C1 segment of cervical spinal cord (tissue), 14 donors: ENCODE data around the gene NR3C1.

Experiments used
- DNase-seq, 14 donors: peaks; one replicate each; lab custom pipeline; 2025; lab: John Stamatoyannopoulos, UW

The NR3C1 gene

GRCh38 chr5:143426437-143426991 is 23.0 kb upstream of the NR3C1 start:
- no peak for DNase-seq

DNA sequence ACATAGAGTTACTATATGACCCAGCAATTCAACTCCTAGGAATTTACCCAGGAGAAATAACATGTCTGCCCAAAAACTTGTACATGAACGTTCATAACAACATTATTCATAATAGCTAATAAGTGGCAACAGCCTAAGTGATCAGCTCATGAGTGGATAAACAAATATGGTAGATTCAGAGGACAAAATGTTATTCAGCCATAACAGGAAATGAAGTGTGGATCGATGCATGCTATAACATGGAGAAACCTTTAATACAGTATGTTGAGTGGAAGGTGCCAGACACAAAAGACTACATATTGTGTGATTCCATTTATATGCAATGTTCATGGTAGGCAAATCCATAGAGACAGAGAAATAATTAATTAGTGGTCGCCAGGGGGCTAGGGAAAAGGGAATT is 22.3 kb upstream of the NR3C1 start:
- DNase-seq, result no peak

- no peak for DNase-seq
Measured at GRCh38 chr5:143418140-143418866, 14.8 kb upstream of the NR3C1 start.

DNA sequence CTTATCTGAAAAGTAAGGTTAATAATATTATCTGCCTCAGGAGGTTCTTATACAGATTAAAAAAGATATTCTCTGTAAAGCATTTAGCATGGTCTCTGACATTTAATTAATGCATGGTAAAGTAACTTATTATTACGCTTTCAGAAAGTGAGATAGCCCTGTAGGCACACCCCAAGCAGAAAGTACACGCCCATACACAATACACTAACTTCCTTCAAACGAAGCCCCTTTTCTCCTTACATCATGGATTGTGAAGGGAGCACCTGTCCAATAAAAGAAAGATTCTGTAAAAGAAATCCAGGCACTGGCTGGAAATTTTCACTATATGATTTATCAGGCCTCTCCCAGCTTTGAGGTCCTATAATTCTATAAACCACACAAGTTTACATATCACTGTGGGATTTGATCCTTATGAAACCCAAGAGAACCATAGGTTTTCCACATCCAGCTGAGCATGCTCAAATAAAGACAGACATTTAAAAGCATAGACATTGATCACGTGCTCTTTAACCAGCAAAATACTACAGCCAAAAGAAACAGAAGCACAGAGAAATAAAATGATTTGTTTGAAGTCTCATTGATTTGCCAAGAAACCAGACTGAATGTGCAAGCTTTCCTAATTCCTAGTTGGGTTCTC is 14.1 kb upstream of the NR3C1 start:
- DNase-seq, result no peak

DNA sequence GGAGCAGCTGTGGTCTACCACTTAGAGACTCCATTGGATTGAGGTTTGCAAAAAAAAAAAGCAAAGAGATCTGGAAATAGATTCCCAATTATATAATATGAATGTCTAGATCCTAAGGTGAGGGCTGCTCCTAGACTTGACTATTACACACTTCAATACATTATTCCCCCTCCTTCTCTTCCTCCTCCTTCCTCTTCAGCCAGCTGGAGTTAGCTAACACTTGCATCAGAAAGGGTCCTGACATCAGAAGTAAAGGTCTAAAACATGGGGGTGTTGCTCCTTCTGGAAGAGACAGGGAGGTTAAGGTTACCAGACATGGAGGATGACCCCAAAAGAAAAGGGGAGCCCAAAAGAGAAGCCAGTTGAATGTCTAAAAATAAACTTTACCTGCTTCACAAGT is 12.9 kb upstream of the NR3C1 start:
- DNase-seq, result no peak

DNA sequence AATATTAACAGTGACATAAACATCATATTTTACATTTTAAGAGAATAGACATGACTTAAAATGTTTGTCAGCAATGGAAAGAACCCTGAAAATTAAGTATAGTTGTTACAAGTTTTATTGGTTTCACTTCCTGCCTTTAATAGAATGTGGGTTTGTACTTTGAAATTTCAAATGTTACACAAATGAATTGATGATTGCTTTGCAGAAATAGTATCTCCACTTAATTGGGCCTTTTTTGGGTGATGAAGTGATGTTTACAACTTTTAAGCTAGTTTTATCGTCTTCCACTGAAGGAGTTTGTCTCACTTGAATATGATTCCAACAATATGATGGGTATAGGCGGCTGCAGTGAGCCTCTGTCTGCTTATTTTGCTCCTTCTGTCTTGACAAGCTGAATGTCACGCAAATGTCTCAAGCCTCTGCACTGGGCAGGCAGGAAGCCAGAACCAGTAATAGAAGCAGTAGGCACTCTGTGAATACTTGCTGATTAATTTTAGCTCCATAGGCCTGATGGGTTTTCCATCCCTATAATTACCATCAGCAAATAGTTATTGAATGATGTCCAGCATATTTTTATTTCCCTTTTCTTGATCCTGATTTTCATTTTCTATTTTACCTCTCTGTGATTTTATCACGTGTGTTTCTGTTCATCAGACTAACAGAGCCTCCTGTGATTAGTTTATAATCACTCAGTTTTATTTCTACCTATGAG is 10.6 kb upstream of the NR3C1 start:
- peak in 1 of 14 donors; percentile 9 for DNase-seq

GRCh38 chr5:143412661-143413342 is 9.3 kb upstream of the NR3C1 start:
- DNase-seq, result no peak

- no peak for DNase-seq
Measured at GRCh38 chr5:143409926-143410325, 6.4 kb upstream of the NR3C1 start.

- no peak for DNase-seq
Measured at GRCh38 chr5:143406408-143406807, 2.9 kb upstream of the NR3C1 start.

- DNase-seq, result no peak
Measured at GRCh38 chr5:143405849-143406098, 2.3 kb upstream of the NR3C1 start.

GRCh38 chr5:143405063-143405848 is 1.8 kb upstream of the NR3C1 start:
- DNase-seq, result peak; percentile 44 to 90 (median 81)

DNA sequence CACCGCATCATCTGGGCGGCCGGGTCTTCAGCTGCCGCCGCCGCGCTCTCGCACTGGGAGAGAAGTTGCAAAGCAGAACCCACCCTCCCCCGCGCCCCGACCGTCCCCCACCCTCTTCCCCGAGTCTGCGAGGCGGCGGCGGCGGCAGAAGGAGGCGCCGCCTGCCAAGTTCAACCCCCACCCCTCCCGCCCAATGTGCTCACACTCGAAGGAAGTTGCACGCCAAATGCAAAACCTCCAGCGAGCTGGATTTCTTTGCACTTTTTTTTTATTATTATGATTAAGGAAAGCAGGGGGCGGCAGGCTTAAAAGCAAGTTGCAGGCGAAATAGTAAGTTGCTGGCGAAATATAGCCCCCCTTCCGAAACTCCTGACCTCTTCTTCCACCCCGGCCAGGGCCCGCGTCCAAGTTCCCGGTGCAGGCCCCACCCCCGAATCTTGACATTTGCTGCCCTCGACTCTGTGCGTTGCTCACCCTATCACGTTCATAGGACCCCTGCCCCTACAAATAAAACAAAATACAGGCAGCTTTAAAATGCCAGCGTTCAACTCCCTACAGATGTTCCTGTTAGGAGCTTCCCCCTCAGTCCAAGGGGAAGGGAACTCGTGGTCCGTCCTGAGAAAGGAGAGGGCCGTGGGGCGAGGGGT is 1.1 kb upstream of the NR3C1 start:
- peak in 13 of 14 donors; percentile 37 to 90 (median 82) for DNase-seq

DNA sequence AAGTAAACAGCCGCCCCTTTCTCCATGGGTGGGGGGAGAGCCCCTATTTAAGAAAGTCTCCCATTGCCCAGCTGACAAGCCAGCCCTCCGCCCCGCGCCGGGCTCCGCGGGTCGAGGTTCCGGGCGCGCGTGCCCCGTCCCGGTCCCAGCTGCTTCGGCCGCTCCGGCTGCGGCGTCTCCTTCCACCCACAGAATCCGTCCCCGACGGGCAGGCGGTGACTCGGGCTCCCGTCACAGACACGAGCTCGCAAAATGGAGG is 223 bp downstream of the NR3C1 start:
- no peak for DNase-seq

DNA sequence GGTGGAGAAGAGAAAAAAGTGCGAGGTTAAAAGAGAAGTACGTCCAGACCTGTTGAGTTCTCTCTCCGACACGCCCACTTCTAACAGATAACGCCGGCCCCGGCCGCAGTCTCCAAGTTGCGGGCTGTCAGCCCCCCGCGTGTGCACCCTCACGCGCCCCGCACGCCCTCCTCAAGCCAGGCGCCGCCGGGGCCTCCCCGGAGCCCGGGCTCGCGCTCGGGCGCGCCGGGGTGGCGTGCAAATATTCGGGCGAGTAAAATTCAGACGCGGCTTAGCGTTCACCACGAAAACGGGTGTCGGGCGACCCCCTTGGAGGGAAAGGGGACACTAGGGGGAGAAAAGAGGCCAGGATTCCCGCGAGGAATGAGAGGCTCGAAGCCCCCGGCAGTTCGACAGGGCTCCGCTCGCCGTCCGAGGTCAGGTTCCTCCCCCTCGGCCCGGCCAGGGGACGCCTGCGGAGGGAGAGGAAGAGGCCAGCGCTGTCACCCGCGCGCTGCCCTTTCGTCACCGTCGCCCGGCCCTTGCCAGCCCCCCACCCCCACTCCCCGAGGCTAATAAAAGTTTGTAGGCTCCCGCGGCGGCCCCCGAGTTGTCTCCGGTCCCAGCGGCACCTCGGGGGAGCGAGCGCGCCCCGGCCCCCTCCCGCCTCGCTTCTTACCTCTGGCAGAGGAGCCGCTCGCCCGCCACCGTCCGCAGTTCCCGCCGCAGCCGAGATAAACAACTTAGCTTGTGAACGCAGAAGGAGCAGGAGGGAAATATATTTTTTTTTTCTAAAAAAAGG is 743 bp downstream of the NR3C1 start:
- DNase-seq, result peak in 12 of 14 donors; percentile 38 to 87 (median 78)

- DNase-seq, result peak in 6 of 14 donors; percentile 8 to 61 (median 49)
Measured at GRCh38 chr5:143402017-143402552, 1.4 kb downstream of the NR3C1 start.

DNA sequence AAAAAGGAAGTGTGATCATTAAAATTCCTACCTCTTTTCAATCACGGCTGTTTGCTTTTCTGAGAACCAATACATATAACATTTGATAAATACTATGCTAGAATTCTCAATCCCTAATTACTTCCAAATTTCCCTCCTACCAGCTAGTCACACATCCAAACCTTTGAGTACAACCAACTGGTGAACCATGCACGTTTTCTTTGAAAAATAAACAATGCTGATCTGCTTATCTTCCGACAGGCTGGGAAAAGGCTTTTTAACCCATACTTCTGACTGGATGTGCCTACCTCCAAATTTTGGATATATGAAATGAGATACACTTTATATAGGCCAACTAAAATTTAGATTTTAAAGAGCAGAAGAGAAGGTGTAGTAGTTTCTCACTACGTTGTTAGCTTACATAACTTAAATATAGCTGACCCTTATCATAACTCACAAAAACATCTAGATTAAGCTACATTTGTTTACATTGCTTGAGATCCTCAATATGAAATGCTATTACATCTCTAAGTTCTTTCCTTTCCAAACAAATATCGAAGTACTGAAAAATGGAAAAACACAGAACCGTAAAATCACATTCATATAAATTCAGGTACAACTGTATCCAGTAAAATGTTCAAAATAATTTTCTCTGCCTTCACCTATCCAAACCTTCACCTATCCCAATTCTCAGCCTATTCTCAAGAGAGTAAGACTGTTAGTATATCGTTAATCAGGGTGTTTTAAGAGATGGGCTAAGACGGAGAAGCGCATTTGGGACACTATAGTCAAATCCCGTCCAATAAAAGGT is 2.1 kb downstream of the NR3C1 start:
- peak in 1 of 14 donors; percentile 55 for DNase-seq

GRCh38 chr5:143400541-143401226 is 2.8 kb downstream of the NR3C1 start:
- peak in 8 of 14 donors; percentile 19 to 74 (median 42) for DNase-seq
